Measurements from ENCODE around the gene EML4. TPM values are rescaled to one million over a fixed set of nuclear protein-coding genes. Genes with fewer than 3 reads are reported as not detected.
A peak's percentile ranks its signal among the peaks of the same experiment; 100 is the strongest.

EML4 gene
- total RNA-seq, 2 donors from 2014 or later: 4.4 to 9.3 TPM

- Histone ChIP-seq H3K27ac (no peak overlapping the region), H3K36me3 (no peaks in the 10 kb centered on the region), H3K4me3 (no peak overlapping the region), H3K9me3 (no peaks in the 10 kb centered on the region), H3K27me3 (no peaks in the 10 kb centered on the region), H3K4me1 (peaks cover 0 to 12% of the 10 kb centered on the region in 2 donors)
- no peak for DNase-seq (ENCODE audit: low spot score)
- TF ChIP-seq CTCF (IDR thresholded peaks at IDR 0.05): no peak
These were observed 62.9 kb downstream of the EML4 start for GRCh38 chr2:42232024-42232423.

GRCh38 chr2:42233976-42234441 lies 64.9 kb downstream of the EML4 start:
- H3K36me3 ChIP-seq: no peaks in the 10 kb centered on the region

GRCh38 chr2:42236911-42237310 lies 67.8 kb downstream of the EML4 start:
- Histone ChIP-seq H3K27me3 (no peaks in the 10 kb centered on the region), H3K4me1 (peaks cover 0 to 12% of the 10 kb centered on the region in 2 donors), H3K4me3 (no peak overlapping the region), H3K36me3 (no peaks in the 10 kb centered on the region), H3K27ac (no peak overlapping the region), H3K9me3 (no peaks in the 10 kb centered on the region)
- DNase-seq (ENCODE audit: low spot score): no peak
- TF ChIP-seq CTCF (IDR thresholded peaks at IDR 0.05): no peak

More at GRCh38 chr2:42233976-42234441, 64.9 kb downstream of the EML4 start:
- Histone ChIP-seq H3K9me3 (no peaks in the 10 kb centered on the region), H3K4me3 (no peak overlapping the region), H3K4me1 (peaks cover 0 to 12% of the 10 kb centered on the region in 2 donors), H3K27me3 (no peaks in the 10 kb centered on the region), H3K27ac (no peak overlapping the region)
- TF ChIP-seq CTCF (IDR thresholded peaks at IDR 0.05): no peak
- DNase-seq (ENCODE audit: low spot score): no peak

GRCh38 chr2:42238644-42239288 lies 69.6 kb downstream of the EML4 start:
- H3K36me3 ChIP-seq: no peaks in the 10 kb centered on the region
- no peaks in the 10 kb centered on the region for H3K9me3 ChIP-seq
- H3K4me1 ChIP-seq: peaks cover 0 to 7% of the 10 kb centered on the region in 2 donors
- DNase-seq (ENCODE audit: low spot score): no peak
- H3K27me3 ChIP-seq: no peaks in the 10 kb centered on the region
- H3K4me3 ChIP-seq: no peak overlapping the region
- TF ChIP-seq CTCF (IDR thresholded peaks at IDR 0.05): peak in 1 of 2 donors; percentile 61
- H3K27ac ChIP-seq: no peak overlapping the region

- no peak overlapping the region for H3K27ac ChIP-seq
- peaks cover 0 to 2% of the 10 kb centered on the region in 2 donors for H3K4me1 ChIP-seq
- no peaks in the 10 kb centered on the region for H3K36me3 ChIP-seq
- no peak overlapping the region for H3K4me3 ChIP-seq
- no peaks in the 10 kb centered on the region for H3K9me3 ChIP-seq
- no peak for DNase-seq (ENCODE audit: low spot score)
- no peaks in the 10 kb centered on the region for H3K27me3 ChIP-seq
- TF ChIP-seq CTCF (IDR thresholded peaks at IDR 0.05): no peak
These were observed 70.1 kb downstream of the EML4 start for GRCh38 chr2:42239289-42239661.

- H3K27ac ChIP-seq: no peak overlapping the region
- no peaks in the 10 kb centered on the region for H3K27me3 ChIP-seq
- H3K4me1 ChIP-seq: no peaks in the 10 kb centered on the region
- no peak for TF ChIP-seq CTCF (IDR thresholded peaks at IDR 0.05)
- no peaks in the 10 kb centered on the region for H3K9me3 ChIP-seq
- no peak overlapping the region for H3K4me3 ChIP-seq
- no peaks in the 10 kb centered on the region for H3K36me3 ChIP-seq
- no peak for DNase-seq (ENCODE audit: low spot score)
These were observed 70.7 kb downstream of the EML4 start for GRCh38 chr2:42239811-42240210.
